GM04503 (cell line): ENCODE results near the gene YPEL5.
"Not testable (repeated sequence)": the region's sequence is repeated elsewhere in the genome, so short reads cannot be mapped to it uniquely, and the experiment has no call there.

Experiments used
- DNase-seq: peaks from one replicate; pipeline ENCODE4 v3.0.0-alpha.2; 2012; ENCODE audit warnings: low read depth

Gene YPEL5

GRCh38 chr2:30146337-30147195 lies at the start of gene YPEL5:
Gene YPEL5 (plus strand): TSS chr2:30147007. CDS start chr2:30156652, 9,645 bp downstream.
- peak; percentile 95 for DNase-seq

DNA sequence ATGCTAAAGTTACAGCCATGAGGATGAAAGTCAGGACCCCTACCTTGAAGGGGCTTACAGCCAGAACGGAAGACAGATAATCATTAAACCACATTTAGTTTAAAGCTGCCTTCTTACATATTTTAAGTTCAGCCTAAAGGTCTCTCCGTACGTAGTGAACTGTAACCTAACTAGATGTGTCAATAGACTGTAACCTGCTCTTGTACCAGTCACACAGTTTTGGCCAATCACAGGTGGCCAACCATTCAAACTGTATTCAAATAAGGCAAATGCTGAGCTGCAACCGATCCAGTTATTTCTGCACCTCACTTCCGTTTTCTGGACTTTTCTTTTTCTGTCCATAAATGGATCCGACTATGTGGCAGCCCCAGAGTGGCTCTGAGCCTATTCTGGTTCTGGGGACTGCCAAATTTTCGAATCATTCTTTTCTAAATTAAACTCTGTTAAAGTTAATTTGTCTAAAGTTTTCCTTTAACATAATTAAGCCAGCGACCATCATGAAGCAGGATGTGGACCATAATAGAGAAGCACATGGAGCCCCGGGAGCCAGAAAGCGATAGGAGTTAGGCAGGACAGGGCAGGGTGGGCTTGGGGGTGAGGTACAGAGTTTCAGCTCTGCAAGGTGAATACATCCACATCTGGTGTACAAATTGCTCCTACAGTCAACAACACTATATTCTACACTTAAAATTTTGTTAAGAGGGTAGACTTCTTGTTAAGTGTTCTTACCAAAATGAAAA lies 48.4 kb upstream of the YPEL5 start:
- DNase-seq: no peak

DNA sequence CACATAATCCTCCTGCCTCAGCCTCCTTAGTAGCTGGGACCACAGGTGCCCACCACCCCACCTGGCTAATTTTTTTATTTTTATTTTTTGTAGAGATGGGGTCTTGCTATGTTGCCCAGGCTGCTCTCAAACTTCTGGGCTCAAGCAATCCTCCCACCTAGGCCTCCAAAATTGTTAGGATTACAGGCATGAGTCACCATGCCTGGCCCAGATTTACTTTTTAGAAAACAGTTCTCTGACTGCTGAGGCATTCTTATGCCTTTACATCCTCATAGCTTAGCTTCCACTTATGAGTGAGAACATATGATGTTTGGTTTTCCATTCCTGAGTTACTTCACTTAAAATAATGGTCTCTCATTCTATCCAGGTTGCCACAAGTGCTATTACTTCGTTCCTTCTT lies 47.4 kb upstream of the YPEL5 start:
- DNase-seq: not testable (repeated sequence)

- not testable (repeated sequence) for DNase-seq
Measured at GRCh38 chr2:30100691-30101090, 46.1 kb upstream of the YPEL5 start.

GRCh38 chr2:30104307-30104706 lies 42.5 kb upstream of the YPEL5 start:
- DNase-seq: no peak

DNA sequence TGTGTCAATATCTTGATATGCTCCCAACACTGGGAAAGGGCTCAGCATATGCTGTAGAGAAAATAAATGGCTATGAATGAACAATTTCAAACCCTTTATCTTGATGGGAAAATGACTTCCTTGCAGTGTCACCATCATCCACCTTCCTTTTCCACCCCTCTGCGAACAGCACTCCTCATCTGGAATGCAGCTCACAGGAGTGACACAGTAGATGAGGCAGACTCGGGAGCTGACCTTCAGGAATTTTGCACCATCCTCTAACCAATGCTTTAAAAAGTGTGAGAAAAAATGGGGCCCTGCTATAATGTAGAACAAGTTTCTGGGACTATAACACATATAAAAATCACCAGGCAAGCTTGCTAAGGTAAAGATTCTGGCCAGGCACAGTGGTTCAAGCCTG lies 41.3 kb upstream of the YPEL5 start:
- no peak for DNase-seq

- peak; percentile 45 for DNase-seq
Measured at GRCh38 chr2:30106543-30106942, 40.3 kb upstream of the YPEL5 start.

DNA sequence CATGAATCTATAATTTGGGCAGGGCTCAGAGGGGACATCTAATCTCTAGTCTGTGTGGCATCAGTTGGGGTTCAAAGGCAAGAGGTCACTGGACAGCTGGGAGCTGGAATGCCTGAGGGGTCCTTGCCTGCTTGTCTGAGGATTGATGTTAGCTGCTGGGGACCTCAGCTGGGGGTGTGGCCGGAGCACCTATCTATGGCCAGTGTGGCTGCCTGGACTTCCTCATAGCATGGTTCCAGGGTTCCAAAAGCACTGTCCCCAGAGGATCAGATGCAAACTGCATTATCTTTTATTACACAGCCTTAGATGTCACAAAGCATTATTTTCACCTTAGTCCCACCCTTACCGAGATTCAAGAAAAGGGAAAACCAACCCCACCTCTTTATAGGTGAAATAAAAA lies 38.6 kb upstream of the YPEL5 start:
- no peak for DNase-seq

GRCh38 chr2:30108851-30109250 lies 38.0 kb upstream of the YPEL5 start:
- no peak for DNase-seq

GRCh38 chr2:30109856-30110255 lies 37.0 kb upstream of the YPEL5 start:
- DNase-seq: no peak

- DNase-seq: no peak
Measured at GRCh38 chr2:30110773-30111172, 36.0 kb upstream of the YPEL5 start.

GRCh38 chr2:30111186-30111585 lies 35.6 kb upstream of the YPEL5 start:
- DNase-seq: not testable (repeated sequence)

DNA sequence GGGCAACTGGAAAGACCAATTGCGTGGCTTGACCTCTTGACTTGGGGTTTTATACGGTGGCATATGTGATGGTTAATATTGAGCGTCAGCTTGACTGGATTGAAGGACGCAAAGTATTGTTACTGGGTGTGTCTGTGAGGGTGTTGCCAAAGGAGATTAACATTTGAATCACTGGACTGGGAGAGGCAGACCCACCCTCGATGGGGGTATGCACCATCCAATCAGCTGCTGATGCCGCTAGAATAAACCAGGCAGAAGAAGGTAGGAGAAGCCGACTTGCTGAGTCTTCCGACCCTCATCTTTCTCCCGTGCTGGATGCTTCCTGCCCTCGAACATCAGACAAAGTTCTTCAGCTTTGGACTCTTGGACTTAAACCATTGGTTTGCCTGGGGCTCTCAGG lies 34.2 kb upstream of the YPEL5 start:
- DNase-seq: no peak

- DNase-seq: peak; percentile 78
Measured at GRCh38 chr2:30113617-30114293, 33.1 kb upstream of the YPEL5 start.

DNA sequence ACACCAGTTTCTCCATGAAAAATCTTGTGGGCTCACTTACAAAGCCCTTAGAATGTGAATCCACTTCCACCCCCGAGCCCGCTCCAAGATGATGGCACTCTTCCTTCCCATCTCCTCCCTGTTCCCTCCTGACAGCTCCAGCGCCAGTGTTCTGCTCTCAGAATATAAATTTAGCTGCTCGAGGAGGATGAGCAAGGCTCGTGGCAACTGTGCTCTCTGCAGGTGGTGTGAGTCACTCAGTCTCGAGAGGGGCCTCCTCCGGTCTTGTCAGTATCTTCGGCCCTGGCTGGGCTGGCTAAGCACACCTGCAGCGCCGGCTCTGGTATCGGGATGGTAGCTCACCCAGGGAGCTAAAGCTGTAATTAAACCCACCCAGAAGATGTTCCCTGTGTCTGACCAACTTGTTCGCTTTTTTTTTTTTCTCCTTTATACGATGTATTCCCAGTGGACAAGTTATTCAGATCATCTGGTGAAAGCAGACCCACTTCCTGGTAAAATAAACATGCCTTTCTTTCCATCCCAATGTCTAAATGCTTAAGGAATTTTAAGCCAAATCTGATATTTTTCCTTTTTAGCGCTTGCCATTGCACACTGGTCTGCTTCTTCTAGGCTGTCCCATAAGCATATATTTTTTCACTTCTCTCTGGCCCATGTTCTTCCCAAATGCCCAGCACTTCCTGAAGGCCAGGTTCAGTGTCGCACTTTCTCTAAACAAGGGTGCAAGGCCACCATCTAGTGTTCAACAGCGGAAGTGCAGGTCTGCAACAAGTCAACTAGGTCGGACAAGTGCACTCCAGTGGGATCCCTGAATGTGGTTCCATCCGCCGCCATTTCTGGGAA lies 31.4 kb upstream of the YPEL5 start:
- DNase-seq: peak; percentile 31

- DNase-seq: no peak
Measured at GRCh38 chr2:30115981-30116285, 30.9 kb upstream of the YPEL5 start.

GRCh38 chr2:30122362-30122761 lies 24.4 kb upstream of the YPEL5 start:
- no peak for DNase-seq

DNA sequence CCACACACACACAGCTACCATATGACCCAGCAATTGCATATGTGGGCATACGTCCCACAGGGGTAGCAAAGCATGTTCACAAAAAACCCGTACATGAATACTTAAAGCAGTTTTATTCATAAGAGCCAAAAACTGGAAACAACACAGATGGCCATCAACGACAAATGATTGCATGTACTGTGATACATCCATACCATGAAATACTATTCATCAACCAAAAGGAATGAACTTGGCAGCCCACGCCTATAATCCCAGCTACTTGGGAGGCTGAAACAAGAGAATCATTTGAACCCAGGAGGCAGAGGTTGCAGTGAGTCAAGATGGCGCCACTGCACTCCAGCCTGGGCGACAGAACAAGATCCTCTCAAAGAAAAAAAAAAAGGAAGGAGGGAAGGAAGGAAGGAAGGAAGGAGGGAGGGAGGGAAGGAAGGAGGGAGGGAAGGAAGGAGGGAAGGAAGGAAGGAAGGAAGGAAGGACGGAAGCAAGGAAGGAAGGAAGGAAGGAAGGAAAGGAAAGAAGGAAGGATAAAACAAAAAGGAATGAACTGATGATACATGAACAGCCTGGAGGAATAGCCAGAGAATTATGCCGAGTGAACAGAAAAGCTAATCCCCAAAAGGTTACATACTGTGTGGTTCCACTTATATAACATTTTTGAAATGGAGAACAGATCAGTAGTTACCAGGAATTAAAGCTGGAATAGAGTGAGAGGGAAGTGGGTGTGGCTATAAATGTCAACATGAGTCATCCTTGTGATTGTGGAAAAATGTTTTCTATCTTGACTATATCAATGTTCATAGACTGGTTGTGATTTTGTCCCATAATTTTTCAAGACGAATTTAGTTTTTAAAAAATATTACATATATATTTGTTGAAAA lies 19.6 kb upstream of the YPEL5 start:
- DNase-seq: no peak

- DNase-seq: no peak
Measured at GRCh38 chr2:30134582-30134981, 12.2 kb upstream of the YPEL5 start.

- DNase-seq: no peak
Measured at GRCh38 chr2:30135541-30135940, 11.3 kb upstream of the YPEL5 start.
